Skeletal muscle tissue (tissue), 4 donors: ENCODE data around the gene SCG2. TPM values are rescaled to one million over a fixed set of nuclear protein-coding genes. Genes with fewer than 3 reads are reported as not detected.

Source experiments
- H3K27ac ChIP-seq: one replicate; pipeline ENCODE4 v1.7.0; 2013; ENCODE audit warnings: mild to moderate bottlenecking, low read depth, low read length, inconsistent platforms
- H3K27me3 ChIP-seq, 3 donors: one replicate each; pipeline ENCODE4 v1.7.0; 2013; ENCODE audit warnings: low read length in 3 of 3; ENCODE audit not compliant: control insufficient read depth in 3 of 3, insufficient read depth in 3 of 3
- H3K36me3 ChIP-seq, 3 donors: one replicate each; pipeline ENCODE4 v1.7.0; 2013; ENCODE audit warnings: low read length in 3 of 3; ENCODE audit not compliant: control insufficient read depth in 3 of 3, insufficient read depth in 3 of 3
- H3K4me1 ChIP-seq, 3 donors: one replicate each; pipeline ENCODE4 v1.7.0; 2013; ENCODE audit warnings: low read length in 3 of 3, mild to moderate bottlenecking in 3 of 3; ENCODE audit not compliant: control insufficient read depth in 3 of 3, insufficient read depth in 3 of 3
- H3K4me3 ChIP-seq, 3 donors: one replicate each; pipeline ENCODE4 v1.7.0; 2013; ENCODE audit warnings: low read length in 3 of 3
- H3K9ac ChIP-seq, 3 donors: one replicate each; pipeline ENCODE4 v1.7.0; 2013; ENCODE audit warnings: low read length in 3 of 3, mild to moderate bottlenecking in 3 of 3, moderate library complexity in 2 of 3, low read depth in 1 of 3
- H3K9me3 ChIP-seq, 3 donors: one replicate each; pipeline ENCODE4 v1.7.0; 2013; ENCODE audit warnings: low read length in 3 of 3; ENCODE audit not compliant: control insufficient read depth in 3 of 3
- total RNA-seq: library from RNA; depleted of rRNA; stranded (reverse); fragments of >200 nt; gene quantifications from one replicate; pipeline ENCODE4 v1.2.3, GENCODE V29; 2014
- donor health status: Osteomylitis.

SCG2 gene
- total RNA-seq: not detected

- no peaks in the 10 kb centered on the region for H3K4me1 ChIP-seq
- H3K36me3 ChIP-seq: no peaks in the 10 kb centered on the region
- H3K27ac ChIP-seq: no peak within 1 kb of the TSS
- no peak within 1 kb of the TSS for H3K4me3 ChIP-seq
- no peak within 1 kb of the TSS for H3K9ac ChIP-seq
- H3K9me3 ChIP-seq: no peaks in the 10 kb centered on the region
- H3K27me3 ChIP-seq: peaks cover 0 to 5% (median 0%) of the 10 kb centered on the region in 3 donors
Observed at GRCh38 chr2:223601932-223602666, at the start of gene SCG2. TSS of gene SCG2 (minus strand) at chr2:223602361. CDS start at chr2:223599282, 3,079 bp downstream.

DNA sequence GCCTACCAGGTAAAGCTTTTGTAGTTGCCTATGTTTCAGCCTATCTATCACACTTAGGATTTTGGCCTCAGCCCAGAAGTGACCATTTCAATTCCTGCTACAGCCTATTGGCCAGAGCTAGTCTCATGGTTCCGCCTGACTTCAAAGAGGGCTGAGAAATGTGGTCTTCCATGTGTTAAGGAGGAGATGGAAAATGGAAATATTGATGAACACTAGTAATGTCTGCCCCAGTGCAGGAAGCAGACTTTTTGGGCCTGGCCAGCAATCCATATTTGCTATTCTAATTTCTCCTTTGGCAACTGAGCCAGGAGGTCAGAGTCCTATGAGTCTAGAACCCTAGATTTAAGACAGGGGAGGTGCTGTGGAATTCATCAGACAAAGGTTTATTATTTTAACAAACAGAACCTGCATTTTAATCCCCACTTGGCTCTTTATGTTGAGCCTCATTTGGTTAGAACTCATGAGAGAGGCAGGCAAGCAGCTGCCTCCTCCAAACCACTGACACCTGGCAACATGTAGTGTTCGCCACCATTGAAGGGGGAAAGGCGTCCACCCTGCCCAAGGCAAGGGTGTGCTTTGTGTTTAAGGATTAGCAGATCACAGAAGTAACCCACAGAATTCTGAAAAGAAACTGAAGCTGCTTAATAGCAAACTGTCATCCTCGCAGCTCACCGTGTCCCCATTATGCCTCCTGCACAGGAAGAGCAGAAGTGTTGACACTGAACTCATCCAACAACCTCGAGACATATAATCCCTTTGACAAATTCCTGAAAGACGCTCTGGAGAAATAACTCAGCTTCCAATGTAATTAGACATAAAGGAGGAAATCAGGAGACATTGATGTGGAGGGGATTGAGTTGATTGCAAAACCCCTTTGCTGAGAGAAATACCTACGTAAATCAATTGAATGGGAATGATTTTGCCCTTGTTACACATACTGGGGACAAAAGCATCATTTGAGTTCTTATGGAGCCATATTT lies 47.7 kb upstream of the SCG2 start:
- Histone ChIP-seq H3K4me1 (no peaks in the 10 kb centered on the region), H3K9ac (no peak overlapping the region), H3K36me3 (no peaks in the 10 kb centered on the region), H3K27me3 (no peaks in the 10 kb centered on the region), H3K4me3 (no peak overlapping the region), H3K9me3 (no peaks in the 10 kb centered on the region), H3K27ac (no peak overlapping the region)

- H3K4me3 ChIP-seq: no peak overlapping the region
- no peaks in the 10 kb centered on the region for H3K27me3 ChIP-seq
- H3K27ac ChIP-seq: no peak overlapping the region
- no peaks in the 10 kb centered on the region for H3K4me1 ChIP-seq
- no peaks in the 10 kb centered on the region for H3K9me3 ChIP-seq
- H3K9ac ChIP-seq: no peak overlapping the region
- H3K36me3 ChIP-seq: no peaks in the 10 kb centered on the region
Observed at GRCh38 chr2:223648755-223649154, 46.6 kb upstream of the SCG2 start.

DNA sequence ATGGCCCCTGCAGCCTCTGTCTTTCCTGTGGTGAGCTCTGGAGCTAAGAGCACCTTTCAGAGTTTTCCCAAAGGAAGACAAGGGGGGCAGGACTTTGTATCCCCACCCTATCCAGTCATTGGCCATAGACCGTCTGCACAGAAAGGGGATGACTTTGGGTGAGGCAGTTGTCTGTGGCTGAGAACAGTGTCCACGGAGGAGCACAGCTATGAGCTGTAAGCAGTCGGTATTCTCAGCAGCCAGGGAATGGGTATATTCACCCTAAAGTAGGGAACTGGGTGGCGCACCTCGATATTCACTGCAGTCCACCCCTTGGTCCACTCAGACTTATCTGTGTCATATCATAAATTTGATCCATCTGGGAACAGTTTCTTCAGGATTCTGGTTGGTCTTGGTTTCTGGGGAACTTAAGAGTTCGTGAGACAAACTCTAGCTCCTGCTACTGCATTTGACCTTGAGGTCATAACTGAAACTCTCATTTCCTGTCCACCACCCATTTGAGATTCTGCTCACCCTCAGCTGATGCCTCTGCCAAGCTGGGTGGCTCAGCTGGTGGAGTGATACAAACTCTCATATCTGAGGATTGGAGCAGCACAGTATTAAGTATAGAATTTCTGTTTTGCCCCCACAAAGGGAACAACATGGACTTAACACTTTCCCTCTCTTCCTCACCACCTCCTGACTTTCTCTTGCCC lies 45.2 kb upstream of the SCG2 start:
- Histone ChIP-seq H3K9ac (no peak overlapping the region), H3K4me3 (no peak overlapping the region), H3K27me3 (no peaks in the 10 kb centered on the region), H3K27ac (no peak overlapping the region), H3K9me3 (no peaks in the 10 kb centered on the region), H3K4me1 (no peaks in the 10 kb centered on the region), H3K36me3 (no peaks in the 10 kb centered on the region)

DNA sequence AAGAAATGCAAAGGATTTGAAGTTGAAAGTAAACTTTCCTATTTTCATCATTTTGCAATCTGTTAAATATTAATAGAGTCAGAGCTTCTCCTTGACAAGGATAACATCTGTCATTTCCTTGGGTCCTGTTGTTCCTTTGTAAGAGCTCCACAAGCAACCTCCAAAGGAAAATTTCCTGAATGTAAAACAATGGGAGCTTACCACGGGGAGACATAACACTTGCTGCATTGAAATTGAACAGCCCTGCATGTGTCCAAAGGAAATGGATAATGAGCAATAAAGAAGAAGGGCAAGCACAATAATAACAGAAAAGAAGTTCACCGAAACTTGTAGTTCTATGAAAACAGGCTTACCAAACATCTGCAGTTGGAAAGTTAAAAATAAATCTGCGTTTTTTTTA lies 42.0 kb upstream of the SCG2 start:
- H3K4me1 ChIP-seq: no peaks in the 10 kb centered on the region
- H3K27me3 ChIP-seq: no peaks in the 10 kb centered on the region
- no peak overlapping the region for H3K9ac ChIP-seq
- no peaks in the 10 kb centered on the region for H3K36me3 ChIP-seq
- H3K4me3 ChIP-seq: no peak overlapping the region
- no peaks in the 10 kb centered on the region for H3K9me3 ChIP-seq
- no peak overlapping the region for H3K27ac ChIP-seq

- Histone ChIP-seq H3K4me1 (no peaks in the 10 kb centered on the region), H3K4me3 (no peak overlapping the region), H3K27ac (no peak overlapping the region), H3K27me3 (no peaks in the 10 kb centered on the region), H3K9ac (no peak overlapping the region), H3K36me3 (no peaks in the 10 kb centered on the region), H3K9me3 (peaks cover 0 to 3% (median 0%) of the 10 kb centered on the region in 3 donors)
Observed at GRCh38 chr2:223643309-223643708, 41.1 kb upstream of the SCG2 start.

- H3K36me3 ChIP-seq: no peaks in the 10 kb centered on the region
- no peak overlapping the region for H3K4me3 ChIP-seq
- no peaks in the 10 kb centered on the region for H3K27me3 ChIP-seq
- H3K9ac ChIP-seq: no peak overlapping the region
- no peaks in the 10 kb centered on the region for H3K4me1 ChIP-seq
- no peak overlapping the region for H3K27ac ChIP-seq
- peaks cover 0 to 3% (median 0%) of the 10 kb centered on the region in 3 donors for H3K9me3 ChIP-seq
Observed at GRCh38 chr2:223642506-223642905, 40.3 kb upstream of the SCG2 start.

- Histone ChIP-seq H3K9ac (no peak overlapping the region), H3K27ac (no peak overlapping the region), H3K36me3 (no peaks in the 10 kb centered on the region), H3K9me3 (peaks cover 0 to 3% (median 0%) of the 10 kb centered on the region in 3 donors), H3K27me3 (no peaks in the 10 kb centered on the region), H3K4me3 (no peak overlapping the region), H3K4me1 (no peaks in the 10 kb centered on the region)
Observed at GRCh38 chr2:223641082-223641481, 38.9 kb upstream of the SCG2 start.

- H3K9me3 ChIP-seq: peaks cover 0 to 3% (median 0%) of the 10 kb centered on the region in 3 donors
- no peak overlapping the region for H3K4me3 ChIP-seq
- no peak overlapping the region for H3K9ac ChIP-seq
- no peaks in the 10 kb centered on the region for H3K27me3 ChIP-seq
- no peaks in the 10 kb centered on the region for H3K4me1 ChIP-seq
- H3K36me3 ChIP-seq: no peaks in the 10 kb centered on the region
- no peak overlapping the region for H3K27ac ChIP-seq
Observed at GRCh38 chr2:223635080-223635479, 32.9 kb upstream of the SCG2 start.
